ENCODE measurements around the gene PRRT2. TPM values are rescaled to one million over a fixed set of nuclear protein-coding genes. Genes with fewer than 3 reads are reported as not detected.

PRRT2 gene
- total RNA-seq, 4 donors from 2014 or later = 1.4 to 6.0 (median 1.9) TPM; not detected in 1

GRCh38 chr16:29815032-29815721 lies 3.2 kb downstream of the PRRT2 start:
- WGBS, 2 donors (ENCODE audit: low coverage in 1 of 2) = 4 to 6% methylated on average over 13 to 37 of the region's 39 CpGs
- in situ Hi-C loops (cut with MboI; ENCODE audit: low pct_ligation_motif_present in 1 of 4, low pct_unique_long_range_greater_than_20kb in 1 of 4, low sequenced_read_pairs in 3 of 4) (no loop called here), intact Hi-C loops (cut with DNase I; ENCODE audit: low total_unique reads) (no loop called here)
- Histone ChIP-seq H3K4me3 (peak overlapping the region; percentile 22 to 79 (median 70)), H3K4me1 (peaks cover 48 to 87% (median 77%) of the 10 kb centered on the region in 4 donors), H3K27ac (peak overlapping the region; percentile 93 to 98 (median 96)), H3K27me3 (no peaks in the 10 kb centered on the region), H3K9me3 (no peaks in the 10 kb centered on the region), H3K36me3 (peaks cover 0 to 13% (median 0%) of the 10 kb centered on the region in 4 donors)
- TF ChIP-seq CTCF (IDR thresholded peaks at IDR 0.05) (no peak), EP300 (IDR thresholded peaks at IDR 0.05; ENCODE audit: low read depth) (no peak), POLR2A (IDR thresholded peaks at IDR 0.05) (no peak), POLR2AphosphoS5 (IDR thresholded peaks at IDR 0.05) (no peak)
- no peak for DNase-seq

- Histone ChIP-seq H3K27ac (peak within 1 kb of the TSS; percentile 93 to 98 (median 96)), H3K9me3 (no peaks in the 10 kb centered on the region), H3K27me3 (no peaks in the 10 kb centered on the region), H3K36me3 (peaks cover 0 to 13% (median 0%) of the 10 kb centered on the region in 4 donors), H3K4me3 (peak within 1 kb of the TSS; percentile 58 to 79 (median 70)), H3K4me1 (peaks cover 40 to 79% (median 72%) of the 10 kb centered on the region in 4 donors)
- 0% methylated on average over 2 to 64 of the region's 70 CpGs for WGBS, 2 donors (ENCODE audit: low coverage in 1 of 2)
- intact Hi-C loops (cut with DNase I; ENCODE audit: low total_unique reads) (loop anchor here (1.0 kb wide), 1 partner anchor 26 kb away; the partner anchor contains the start of gene KIF22), in situ Hi-C loops (cut with MboI; ENCODE audit: low pct_ligation_motif_present in 1 of 4, low pct_unique_long_range_greater_than_20kb in 1 of 4, low sequenced_read_pairs in 3 of 4) (no loop called here)
- no peak for TF ChIP-seq EP300 (IDR thresholded peaks at IDR 0.05; ENCODE audit: low read depth)
- peak; percentile 80 to 95 (median 92) for TF ChIP-seq CTCF (IDR thresholded peaks at IDR 0.05)
- TF ChIP-seq POLR2A (IDR thresholded peaks at IDR 0.05) = peak; percentile 81
- TF ChIP-seq POLR2AphosphoS5 (IDR thresholded peaks at IDR 0.05) = peak; percentile 78 to 91 (median 81)
- peak; percentile 99 for DNase-seq
Measured at GRCh38 chr16:29815793-29816693, 4.0 kb downstream of the PRRT2 start, which contains the start of gene PAGR1. Gene PAGR1 (plus strand): TSS chr16:29816152. CDS start chr16:29816526, 374 bp downstream.

- DNase-seq = peak; percentile 73
- Histone ChIP-seq H3K27ac (peak overlapping the region; percentile 93 to 98 (median 96)), H3K4me3 (peak overlapping the region; percentile 58 to 79 (median 70)), H3K36me3 (peaks cover 0 to 13% (median 0%) of the 10 kb centered on the region in 4 donors), H3K4me1 (peaks cover 40 to 79% (median 73%) of the 10 kb centered on the region in 4 donors), H3K9me3 (no peaks in the 10 kb centered on the region), H3K27me3 (no peaks in the 10 kb centered on the region)
- in situ Hi-C loops (cut with MboI; ENCODE audit: low pct_ligation_motif_present in 1 of 4, low pct_unique_long_range_greater_than_20kb in 1 of 4, low sequenced_read_pairs in 3 of 4) = no loop called here
- 0 to 1% methylated on average over 1 to 37 of the region's 37 CpGs for WGBS, 2 donors (ENCODE audit: low coverage in 1 of 2)
- TF ChIP-seq POLR2AphosphoS5 (IDR thresholded peaks at IDR 0.05) = peak; percentile 12 to 42 (median 29)
- no peak for TF ChIP-seq POLR2A (IDR thresholded peaks at IDR 0.05)
- TF ChIP-seq CTCF (IDR thresholded peaks at IDR 0.05) = peak in 2 of 5 experiments; percentile 14 to 26
- intact Hi-C loops (cut with DNase I; ENCODE audit: low total_unique reads) = loop anchor here (1.0 kb wide), 1 partner anchor 27 kb away; the partner anchor contains the start of gene KIF22
Measured at GRCh38 chr16:29816694-29817441, 4.9 kb downstream of the PRRT2 start.

All from transverse colon (tissue), 4 donors.